Measurements from ENCODE around the gene PTPRT.

PTPRT gene

GRCh38 chr20:43096126-43096930 lies 93.4 kb downstream of the PTPRT start:
- DNase-seq, result no peak

GRCh38 chr20:43095034-43095433 lies 94.7 kb downstream of the PTPRT start:
- no peak for DNase-seq

GRCh38 chr20:43092386-43093088 lies 97.2 kb downstream of the PTPRT start:
- no peak for DNase-seq

DNA sequence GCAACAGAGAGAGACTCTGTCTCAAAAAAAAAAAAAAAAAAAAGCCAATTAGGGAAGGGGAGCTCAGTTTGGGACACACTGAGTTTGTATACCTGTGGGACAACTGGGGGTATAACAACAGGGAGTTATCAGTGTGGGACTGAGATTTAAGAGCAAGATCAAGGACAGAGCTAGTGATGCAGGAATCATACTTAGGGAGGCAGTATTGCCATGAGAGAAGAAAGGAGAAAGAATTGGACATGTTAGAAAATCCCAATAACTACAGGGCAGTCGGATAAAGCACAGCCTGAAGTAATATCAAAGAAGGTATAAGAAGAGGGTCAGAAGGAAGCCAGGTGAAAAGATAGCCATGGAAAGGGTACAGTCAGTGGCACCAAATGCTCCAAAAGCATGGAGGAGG lies 121.2 kb downstream of the PTPRT start:
- DNase-seq, result no peak

GRCh38 chr20:43066125-43066524 lies 123.6 kb downstream of the PTPRT start:
- DNase-seq, result no peak

DNA sequence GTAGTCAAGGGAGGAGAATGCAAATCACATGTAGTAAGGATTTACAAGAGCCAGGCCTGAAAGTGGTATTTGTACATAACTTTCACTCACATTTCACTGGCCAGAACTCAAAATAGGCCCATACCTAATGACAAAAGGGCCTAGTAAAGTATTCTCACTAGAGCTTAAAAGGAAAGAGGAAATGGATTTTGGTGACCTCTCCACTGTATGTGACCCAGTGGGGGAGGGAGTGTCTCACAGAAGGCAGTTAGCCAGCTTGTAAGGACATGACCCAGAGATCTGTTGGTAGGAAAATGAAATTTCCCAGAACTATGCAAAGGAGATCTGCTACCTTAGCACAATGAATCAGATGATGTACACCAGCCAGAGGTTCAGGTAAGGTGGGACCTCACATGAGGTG lies 124.4 kb downstream of the PTPRT start:
- DNase-seq, result no peak

DNA sequence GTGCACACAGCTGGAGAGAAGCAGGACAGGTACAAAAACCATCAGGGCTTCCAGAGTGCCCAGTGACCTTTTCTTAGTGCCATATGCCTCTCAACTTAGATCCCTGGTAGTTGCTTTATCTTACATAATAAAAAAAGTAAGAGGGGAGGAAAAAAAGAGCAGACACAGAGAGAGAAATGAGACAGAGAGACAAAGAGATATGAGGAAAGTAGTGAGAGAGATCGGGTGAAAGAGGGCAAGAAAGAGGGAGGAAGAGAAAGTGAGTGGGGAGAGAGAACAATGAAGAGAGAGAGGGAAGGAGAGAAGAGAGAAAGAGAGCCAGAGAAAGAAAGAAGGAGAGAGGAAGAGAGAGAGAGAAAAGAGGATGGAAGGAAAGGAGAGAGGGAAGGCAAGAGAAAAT lies 131.6 kb downstream of the PTPRT start:
- DNase-seq, result no peak

DNA sequence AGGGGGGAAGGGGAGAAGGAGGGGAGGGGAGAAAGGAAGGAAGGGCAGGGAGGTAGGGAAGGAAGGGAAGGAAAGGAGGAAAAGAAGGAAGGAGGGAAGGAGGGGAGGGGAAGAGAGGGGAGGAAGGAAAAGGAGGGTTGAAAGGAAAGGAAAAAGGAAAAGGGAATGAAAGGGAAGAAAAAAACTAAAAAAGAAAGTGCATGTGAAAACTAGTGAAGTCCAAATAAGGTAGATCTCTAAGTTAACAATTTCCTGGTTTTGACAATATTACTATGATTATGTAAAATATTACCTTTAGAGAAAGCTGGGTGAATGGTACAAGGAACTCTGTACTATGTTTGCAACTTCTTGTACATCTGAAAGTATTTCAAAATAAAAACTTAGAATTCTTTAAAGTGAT lies 132.4 kb downstream of the PTPRT start:
- DNase-seq, result no peak

- DNase-seq, result no peak
These were observed 134.4 kb downstream of the PTPRT start for GRCh38 chr20:43055181-43055884.

GRCh38 chr20:43052532-43052931 lies 137.2 kb downstream of the PTPRT start:
- DNase-seq, result no peak

DNA sequence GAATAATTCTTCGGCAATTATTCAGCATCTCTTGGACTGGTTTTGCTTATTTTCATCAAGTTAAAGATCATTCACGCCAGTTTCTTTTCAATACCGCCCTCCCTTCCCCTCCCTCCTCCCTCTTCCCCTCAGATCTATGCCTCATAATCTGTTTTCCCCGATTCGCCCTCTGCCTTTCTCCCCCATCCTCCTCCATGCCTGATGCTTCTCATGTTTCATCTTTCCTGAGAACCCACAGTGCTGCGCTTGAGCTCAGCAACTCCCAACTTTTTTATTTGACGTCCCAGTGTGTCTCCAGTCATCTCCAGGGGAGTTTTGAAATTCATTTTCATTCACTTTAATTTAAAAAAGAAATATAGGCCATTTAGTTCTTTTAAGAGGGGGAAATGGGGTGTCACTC lies 142.7 kb downstream of the PTPRT start:
- DNase-seq, result no peak

DNA sequence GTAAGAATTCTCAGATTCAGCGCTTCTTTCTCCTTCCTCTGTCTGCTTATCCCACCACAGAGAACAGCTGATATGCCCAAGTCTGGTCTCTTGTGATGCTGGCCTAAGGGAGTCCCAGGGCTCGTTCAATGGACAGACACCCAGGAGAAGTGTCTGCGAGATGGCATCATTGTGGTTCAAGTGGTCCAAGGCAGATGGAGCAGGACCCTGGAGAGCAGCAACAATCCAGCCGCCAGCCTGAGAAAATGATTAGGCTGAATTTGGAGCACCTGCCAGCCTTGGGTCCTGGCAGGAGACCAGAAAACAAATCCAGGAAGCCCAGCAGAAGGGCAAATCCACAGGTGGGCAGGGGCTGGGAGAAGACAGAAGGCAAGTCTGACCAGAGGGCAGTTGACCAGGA lies 145.8 kb downstream of the PTPRT start:
- no peak for DNase-seq

DNA sequence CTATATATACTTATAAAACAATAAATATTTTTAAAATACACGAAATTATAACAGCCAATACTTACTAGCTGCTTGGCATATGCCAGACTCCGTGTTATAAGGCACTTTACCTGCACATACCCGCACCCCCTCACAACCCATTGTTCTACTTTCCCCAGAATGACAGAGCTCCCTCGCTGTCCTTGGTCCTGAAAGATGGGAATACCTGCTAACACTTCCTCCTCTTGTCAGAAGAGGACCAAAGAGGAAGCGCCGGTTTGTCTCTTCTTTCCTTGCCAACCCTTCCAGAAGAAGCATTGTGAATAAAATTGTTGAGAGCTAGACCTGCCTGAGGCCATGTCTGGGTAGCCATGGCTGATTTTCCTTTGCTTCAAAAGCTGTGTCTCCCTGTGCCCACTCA lies 149.3 kb downstream of the PTPRT start:
- DNase-seq, result peak; percentile 68

DNA sequence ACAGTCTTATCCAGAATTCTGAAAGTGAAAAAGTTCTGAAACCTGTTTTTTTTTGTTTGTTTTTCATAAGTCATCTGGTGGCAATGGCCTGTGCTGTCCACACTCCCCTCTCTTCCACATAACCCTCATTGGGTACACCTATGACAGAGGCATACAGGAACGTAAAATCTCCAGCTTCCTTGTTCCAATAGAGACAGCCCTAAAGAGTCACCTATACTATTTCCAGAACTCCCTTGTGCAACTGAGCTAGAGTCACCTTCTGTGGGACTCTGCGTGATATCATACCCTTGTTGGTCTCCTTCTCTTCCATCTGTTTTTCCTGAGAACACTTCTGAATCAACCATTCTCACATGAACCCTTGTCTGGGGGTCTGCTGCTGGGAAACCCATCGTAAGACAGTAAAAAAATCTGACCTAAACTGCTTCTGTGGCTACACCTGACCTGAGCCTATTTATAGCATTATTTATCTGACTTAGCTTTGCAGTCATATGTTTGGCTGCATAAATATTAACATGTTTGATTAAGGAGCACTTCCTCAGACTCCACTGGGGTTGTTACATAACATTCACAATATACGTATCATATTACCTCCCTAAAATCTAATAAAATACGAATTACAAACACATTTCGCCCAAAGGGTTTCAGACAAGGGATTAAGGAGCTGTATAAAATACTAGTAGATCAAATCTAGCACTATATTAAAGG lies 151.9 kb downstream of the PTPRT start:
- no peak for DNase-seq

DNA sequence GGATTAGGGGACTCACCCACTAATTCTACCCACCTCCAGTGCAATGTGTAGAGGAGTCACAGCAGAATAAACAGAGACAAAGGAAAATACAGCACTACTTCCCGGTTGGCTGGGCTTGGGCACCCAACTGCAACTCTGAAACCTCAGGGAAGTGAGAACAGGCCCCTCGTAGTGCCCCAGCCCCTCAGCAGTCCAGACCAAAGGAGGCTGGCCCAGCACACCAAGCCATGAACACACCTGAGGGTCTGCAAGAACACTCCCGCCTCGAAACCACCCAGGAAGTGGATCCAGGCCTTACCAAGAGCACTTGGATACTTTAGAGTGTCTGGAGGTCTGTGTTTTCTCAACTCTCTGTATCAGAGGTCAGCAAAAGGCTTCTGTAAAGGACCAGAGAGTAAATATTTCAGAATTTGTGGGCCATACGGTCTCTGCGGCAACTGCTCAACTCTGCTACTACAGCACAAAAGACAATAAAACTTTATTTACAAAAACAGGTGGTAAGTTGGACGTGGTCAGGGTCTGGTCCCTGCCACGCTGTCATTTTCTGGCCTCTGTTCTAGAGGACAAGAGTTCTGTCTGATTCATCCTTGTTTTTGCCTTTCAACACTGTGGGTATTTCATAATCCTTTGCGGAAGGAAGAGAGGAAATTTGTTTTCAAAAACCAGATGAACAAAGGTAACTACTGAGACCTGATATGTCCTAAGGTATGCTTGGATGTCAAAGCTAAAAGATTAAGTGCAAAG lies 154.6 kb downstream of the PTPRT start:
- no peak for DNase-seq

GRCh38 chr20:43032459-43032858 lies 157.2 kb downstream of the PTPRT start:
- no peak for DNase-seq

GRCh38 chr20:43029176-43029575 lies 160.5 kb downstream of the PTPRT start:
- DNase-seq, result no peak

DNA sequence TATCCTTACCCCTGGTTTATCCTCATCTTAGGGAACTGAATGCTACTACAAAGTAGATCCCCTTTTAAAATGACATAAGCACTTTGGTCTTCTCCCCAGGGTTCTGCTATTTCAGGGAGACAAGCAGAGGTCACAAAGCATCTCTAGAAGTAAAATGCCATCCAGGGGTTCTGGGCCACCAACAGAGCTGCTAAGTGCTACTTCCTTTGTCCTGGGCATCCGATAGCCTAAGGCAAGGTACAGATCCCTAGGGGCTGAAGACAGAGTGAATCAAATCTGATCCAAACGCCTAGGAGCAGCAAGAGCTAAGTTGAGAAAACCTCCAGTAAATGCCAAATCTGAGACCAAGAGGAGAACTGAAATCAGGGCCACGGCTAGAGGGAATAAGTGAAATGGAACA lies 161.2 kb downstream of the PTPRT start:
- no peak for DNase-seq

GRCh38 chr20:43023836-43024235 lies 165.9 kb downstream of the PTPRT start:
- DNase-seq, result no peak

DNA sequence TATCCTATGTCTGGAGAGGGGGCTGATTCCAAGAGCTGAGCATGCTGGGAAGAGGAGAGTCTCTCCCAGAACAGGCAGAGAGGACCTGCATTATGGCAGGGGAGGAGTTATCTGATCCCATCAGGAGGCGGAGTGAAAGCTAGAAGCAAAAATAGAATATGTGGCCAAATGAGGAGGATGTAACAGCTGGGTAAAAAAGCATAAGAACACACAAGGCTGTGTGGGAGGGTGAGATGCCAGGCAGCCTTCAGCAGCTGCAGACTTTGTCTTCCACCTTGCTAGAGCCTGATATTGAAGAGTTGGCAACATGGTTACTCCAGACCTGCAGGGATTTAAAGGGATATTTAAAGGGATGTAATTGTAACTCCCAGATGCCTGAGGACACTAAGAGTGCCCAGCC lies 167.1 kb downstream of the PTPRT start:
- DNase-seq, result no peak

GRCh38 chr20:43022081-43022480 lies 167.6 kb downstream of the PTPRT start:
- DNase-seq, result no peak

GRCh38 chr20:43017241-43018030 lies 172.3 kb downstream of the PTPRT start:
- DNase-seq, result no peak

All from OCI-M1 (cell line).